HG03159 (cell line): ENCODE data around the gene NXNL1.

Experiments used
- ATAC-seq: cut with Tn5 transposase; IDR thresholded peaks from one replicate; pipeline ENCODE4 v1.9.1; 2021; ENCODE audit warnings: mild to moderate bottlenecking, moderate library complexity; ENCODE audit not compliant: unreplicated experiment

The NXNL1 gene

DNA sequence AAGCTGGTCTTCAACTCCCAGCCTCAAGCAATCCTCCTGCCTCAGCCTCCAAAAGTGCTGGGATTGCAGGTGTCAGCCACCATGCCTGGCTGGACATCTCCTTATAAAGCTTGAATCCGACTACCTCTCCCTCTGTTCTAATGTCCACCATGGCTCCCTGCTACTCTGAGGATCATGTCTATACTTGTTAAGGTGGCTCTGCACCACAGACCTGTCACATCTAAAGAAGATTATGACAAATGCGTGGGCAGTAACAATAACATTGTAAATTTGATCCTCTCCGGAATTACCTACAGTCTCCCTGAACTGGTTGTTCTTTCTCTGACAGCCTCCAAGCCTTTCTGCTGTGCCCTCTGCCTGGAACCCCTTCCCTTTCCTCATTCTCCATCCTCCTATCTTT is 1.8 kb downstream of the NXNL1 start:
- ATAC-seq, result no peak

DNA sequence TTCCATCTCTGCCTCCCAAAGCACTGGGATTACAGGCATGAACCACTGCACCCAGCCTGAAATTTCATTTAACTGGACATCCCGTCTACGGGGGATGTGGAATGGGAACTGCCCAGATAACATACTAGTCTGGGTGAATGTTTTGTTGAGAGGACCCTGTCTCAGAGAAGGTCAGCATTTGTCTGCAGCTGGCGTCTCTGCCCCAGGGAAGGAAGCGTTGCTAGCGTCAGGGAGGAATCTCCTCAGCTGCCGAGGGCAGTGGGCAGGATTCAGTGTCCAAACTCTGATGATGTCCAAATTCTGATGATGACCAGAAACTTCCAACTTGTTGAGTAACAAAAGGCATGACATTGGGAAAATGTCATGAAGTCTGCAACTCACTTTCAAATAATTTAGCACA is 3.1 kb downstream of the NXNL1 start:
- no peak for ATAC-seq

DNA sequence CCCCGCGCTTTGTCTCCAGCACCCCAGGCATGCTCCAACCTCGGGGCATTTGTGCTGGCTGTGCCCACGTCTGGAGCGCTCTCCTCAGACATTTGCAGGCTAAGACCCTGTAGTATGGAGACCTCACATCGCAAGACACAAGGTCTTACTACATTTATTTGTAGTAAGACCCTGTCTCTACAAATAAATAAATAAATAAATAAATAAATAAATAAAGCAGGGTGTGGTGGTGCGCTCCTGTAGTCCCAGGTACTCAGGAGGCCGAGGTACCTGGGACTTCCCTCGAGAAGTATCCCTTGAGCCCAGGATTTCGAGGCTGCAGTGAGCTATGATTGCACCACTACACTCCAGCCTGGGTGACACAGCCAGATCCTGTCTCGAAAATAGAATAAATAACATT is 4.6 kb downstream of the NXNL1 start:
- no peak for ATAC-seq

DNA sequence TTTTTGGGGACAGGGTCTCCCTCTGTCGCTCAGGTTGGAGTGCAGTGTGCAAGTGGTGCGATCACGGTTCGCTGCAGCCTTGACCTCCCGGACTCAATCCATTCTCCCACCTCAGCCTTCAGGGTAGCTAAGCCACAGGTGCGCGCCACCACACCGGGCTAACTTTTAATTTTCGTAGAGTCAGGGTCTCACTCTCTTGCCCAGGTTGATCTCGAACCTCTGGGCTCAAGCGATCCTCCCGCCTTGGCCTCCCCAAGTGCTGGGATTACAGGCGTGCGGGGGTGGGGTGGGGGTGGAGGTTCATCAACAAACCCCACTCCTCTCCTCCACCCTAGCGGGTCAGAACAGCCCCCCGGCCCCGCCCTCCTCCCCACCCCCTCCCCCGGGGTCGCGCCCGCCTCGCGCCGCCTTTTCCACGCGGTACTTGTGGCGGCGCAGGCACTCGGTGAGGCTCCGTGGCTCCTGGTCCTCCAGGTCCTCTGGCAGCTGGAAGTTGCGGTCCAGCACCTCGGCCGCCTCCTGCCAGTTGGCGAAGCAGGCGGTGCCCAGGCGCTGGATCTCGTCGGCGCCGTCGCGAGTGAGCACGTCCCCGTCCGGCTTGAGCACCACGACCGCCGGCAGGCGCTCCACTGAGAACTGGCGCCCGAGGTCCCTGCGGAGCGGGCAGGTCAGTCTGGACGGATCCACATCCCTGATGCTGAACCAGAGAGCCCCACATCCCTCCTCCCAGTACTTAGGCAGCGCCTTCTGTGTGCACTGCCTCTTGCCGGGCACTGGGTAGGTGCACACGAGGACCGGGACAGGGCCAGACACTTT is 5.2 kb downstream of the NXNL1 start:
- ATAC-seq, result no peak

DNA sequence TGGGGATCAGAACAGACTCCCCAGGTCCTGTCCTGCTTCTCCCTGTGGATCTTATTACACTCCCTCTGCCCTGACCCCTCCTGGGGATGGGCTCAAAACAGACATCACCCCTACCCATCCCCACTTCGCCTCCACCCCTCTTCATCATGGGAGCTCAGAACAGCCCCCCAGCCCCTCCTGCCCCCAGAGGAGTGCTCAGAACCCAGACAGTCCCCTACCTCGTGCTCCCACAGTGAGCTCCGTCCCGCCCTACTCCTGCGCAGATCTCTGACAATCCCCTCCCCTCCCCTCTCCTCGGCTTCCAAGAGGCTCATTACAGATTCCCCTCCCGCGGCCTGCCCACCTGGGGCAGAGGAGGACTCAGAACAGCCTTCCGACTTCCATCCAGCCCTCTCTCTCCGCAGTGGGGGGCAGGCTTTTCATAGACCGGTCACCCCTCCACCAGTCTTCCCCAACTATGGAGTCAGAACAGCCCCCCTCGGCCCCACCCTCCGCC is 6.1 kb downstream of the NXNL1 start:
- no peak for ATAC-seq

GRCh38 chr19:17451820-17452219 is 8.9 kb downstream of the NXNL1 start:
- no peak for ATAC-seq

GRCh38 chr19:17450264-17451075 is 10.3 kb downstream of the NXNL1 start:
- ATAC-seq, result no peak

DNA sequence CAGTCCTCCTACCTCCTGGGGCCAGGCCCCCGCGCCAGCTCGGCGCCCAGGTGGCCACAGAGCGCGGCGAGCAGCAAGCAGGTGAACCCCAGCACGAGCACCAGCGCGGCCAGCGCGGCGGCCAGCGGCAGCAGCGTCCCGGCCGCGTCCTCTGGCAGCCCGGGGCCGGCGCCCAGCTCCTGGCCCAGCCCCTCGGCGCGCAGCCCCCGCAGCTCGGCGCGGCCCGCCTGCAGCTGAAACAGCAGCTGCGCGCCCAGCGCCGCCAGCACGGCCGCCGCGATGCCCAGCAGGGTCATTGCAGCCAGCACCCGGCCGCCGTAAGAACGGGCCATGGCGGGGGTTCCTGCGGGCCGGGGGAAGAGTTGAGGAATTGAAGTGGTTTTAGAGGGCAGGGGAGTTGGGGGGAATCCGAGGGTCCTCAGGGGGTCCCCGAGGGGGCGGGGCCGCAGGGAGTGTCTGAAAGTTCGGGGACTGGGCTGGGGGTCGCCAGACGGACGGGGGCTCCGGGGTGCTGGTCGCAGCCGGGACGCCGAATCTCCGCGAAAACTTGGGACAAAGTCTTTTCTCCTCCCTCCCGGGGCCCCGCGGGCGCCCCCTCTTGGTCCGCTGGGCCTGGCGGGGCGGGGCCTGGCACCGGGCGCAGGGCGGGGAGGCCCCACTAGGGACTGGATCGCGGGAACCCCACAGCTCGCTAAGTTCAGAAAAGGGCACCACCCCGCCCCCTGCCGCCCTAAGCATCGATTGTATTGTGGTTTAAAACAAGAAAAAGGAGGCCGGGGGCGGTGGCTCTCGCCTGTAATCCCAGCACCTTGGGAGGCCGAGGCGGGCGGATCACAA is 12.4 kb downstream of the NXNL1 start, which contains the start of gene TMEM221:
Gene TMEM221, minus strand, starts transcription at position 538 of the 837 bp plus-strand sequence. Its CDS starts 206 bp downstream, at position 332.
- ATAC-seq, result no peak

DNA sequence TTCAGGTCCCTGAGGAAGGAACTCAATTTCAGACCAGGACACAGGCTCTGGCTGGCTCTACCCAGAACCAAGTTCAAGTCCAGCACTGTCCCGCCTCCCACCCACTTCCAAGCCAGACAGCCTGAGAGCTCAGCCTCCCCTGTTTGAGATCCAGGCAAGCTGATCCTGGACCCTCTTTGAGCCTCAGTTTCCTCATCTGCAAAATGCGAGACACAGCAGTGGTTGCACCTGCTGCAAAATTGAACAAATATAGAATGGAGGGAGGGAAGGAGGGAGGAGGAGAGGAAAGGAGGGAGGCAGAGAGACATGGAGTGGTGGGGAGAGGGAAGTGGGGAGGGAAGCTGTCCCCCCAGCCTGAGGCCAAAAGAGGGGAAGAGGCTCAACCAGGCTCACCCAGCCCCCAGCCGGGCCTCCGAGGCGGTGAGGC is 13.0 kb downstream of the NXNL1 start:
- no peak for ATAC-seq

- no peak for ATAC-seq
These were observed 15.1 kb downstream of the NXNL1 start for GRCh38 chr19:17445526-17446165.

- no peak for ATAC-seq
These were observed 19.3 kb downstream of the NXNL1 start for GRCh38 chr19:17441241-17442021.

DNA sequence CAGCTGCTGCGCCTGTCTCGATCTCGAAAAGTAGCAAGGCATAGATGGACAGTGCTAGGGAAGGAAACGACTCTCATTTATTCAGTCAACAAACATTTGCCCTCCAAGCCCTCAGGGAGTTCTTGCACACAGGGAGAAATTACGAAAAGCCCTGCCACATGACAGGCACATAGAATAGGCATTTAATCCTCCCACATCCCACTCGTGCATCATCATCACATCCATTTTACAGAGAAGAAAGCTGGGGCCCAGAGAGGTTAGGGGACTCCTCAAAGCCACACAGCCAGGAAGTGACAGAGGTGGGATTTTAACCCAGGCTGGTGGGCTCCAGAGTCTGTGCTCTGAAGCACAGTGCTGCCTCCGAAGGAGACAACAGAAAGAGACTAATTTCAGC is 23.9 kb downstream of the NXNL1 start:
- ATAC-seq, result no peak

GRCh38 chr19:17436094-17436873 is 24.4 kb downstream of the NXNL1 start:
- ATAC-seq, result no peak

GRCh38 chr19:17435218-17435617 is 25.5 kb downstream of the NXNL1 start:
- no peak for ATAC-seq

DNA sequence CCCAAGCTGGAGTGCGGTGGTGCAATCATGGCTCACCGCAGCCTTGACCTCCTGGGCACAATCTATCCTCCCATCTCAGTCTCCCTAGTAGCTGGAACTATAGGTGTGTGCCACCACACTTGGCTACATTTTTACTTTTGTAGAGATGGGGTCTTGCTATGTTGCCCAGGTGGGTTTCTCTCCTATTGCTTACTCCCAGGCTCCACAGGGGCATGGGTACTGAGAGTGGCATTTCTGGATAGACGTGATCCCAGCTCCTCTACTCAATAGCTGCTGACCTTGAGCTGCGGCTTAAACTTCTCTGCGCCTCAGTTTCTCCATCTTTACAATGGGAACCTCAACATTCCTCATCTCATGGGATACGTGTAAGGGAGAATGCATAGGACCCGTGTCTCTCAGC is 29.3 kb downstream of the NXNL1 start:
- no peak for ATAC-seq

- no peak for ATAC-seq
These were observed 31.0 kb downstream of the NXNL1 start for GRCh38 chr19:17429641-17430113.

GRCh38 chr19:17424743-17425365 is 35.9 kb downstream of the NXNL1 start:
- ATAC-seq, result no peak
